Smooth muscle cell (in vitro differentiated cells): Measurements from ENCODE around the gene LDLRAD4. TPM values are rescaled to one million over a fixed set of nuclear protein-coding genes. Genes with fewer than 3 reads are reported as not detected.

ENCODE experiments used
- DNase-seq: peaks from one replicate; lab custom pipeline; 2025; ENCODE audit not compliant: unreplicated experiment; lab: John Stamatoyannopoulos, UW
- H2AFZ ChIP-seq: fragments of 200-600 bp; sonication (generic); 2 replicates; pipeline ENCODE4 v1.6.0; 2016; ENCODE audit warnings: antibody characterized with exemption, low read depth, mild to moderate bottlenecking
- H3F3A ChIP-seq: fragments of 200-600 bp; sonication (generic); 2 replicates; pipeline ENCODE4 v1.6.0; 2017; ENCODE audit warnings: antibody characterized with exemption, low read depth
- H3K27ac ChIP-seq: fragments of 200-600 bp; sonication (generic); 2 replicates; pipeline ENCODE4 v1.5.1; 2016; ENCODE audit warnings: low read depth, mild to moderate bottlenecking
- H3K27me3 ChIP-seq: fragments of 200-600 bp; sonication (generic); 2 replicates; pipeline ENCODE4 v1.6.1; 2016; ENCODE audit warnings: low read depth, mild to moderate bottlenecking
- H3K36me3 ChIP-seq: fragments of 200-600 bp; sonication (generic); 2 replicates; pipeline ENCODE4 v1.5.1; 2016; ENCODE audit warnings: low read depth
- H3K4me1 ChIP-seq: fragments of 200-600 bp; sonication (generic); 2 replicates; pipeline ENCODE4 v1.5.1; 2016; ENCODE audit warnings: low read depth
- H3K4me2 ChIP-seq: fragments of 200-600 bp; sonication (generic); 2 replicates; pipeline ENCODE4 v1.6.0; 2016; ENCODE audit warnings: mild to moderate bottlenecking
- H3K4me3 ChIP-seq: fragments of 200-600 bp; sonication (generic); 2 replicates; pipeline ENCODE4 v1.5.1; 2016; ENCODE audit warnings: mild to moderate bottlenecking
- H3K79me2 ChIP-seq: fragments of 200-600 bp; sonication (generic); 2 replicates; pipeline ENCODE4 v1.6.0; 2016; ENCODE audit warnings: low read depth, mild to moderate bottlenecking
- H3K9ac ChIP-seq: fragments of 200-600 bp; sonication (generic); 2 replicates; pipeline ENCODE4 v1.6.0; 2016; ENCODE audit warnings: low read depth
- H3K9me3 ChIP-seq: fragments of 200-600 bp; sonication (generic); replicated peaks from 2 replicates; pipeline ENCODE4 v1.5.1; 2016; ENCODE audit warnings: low read depth
- H4K20me1 ChIP-seq: fragments of 200-600 bp; sonication (generic); 2 replicates; pipeline ENCODE4 v1.6.0; 2016; ENCODE audit warnings: low read depth
- WGBS: methylation state at CpG from one replicate; pipeline ENCODE4 v1.1.7; 2016; ENCODE audit warnings: low lambda C conversion rate; 5-methylcytosine and 5-hydroxymethylcytosine counted together
- polyA plus RNA-seq: library from polyadenylated mRNA; unstranded; fragments of >200 nt; fragmentation: Nextera tagmentation; extraction: Ambion mirVana; gene quantifications from 2 replicates; pipeline ENCODE4 v1.2.1, GENCODE V29; 2016
- total RNA-seq: library from RNA; depleted of rRNA; stranded (reverse); fragments of >200 nt; gene quantifications from 2 replicates; pipeline ENCODE4 v1.2.3, GENCODE V29; 2014
- TF ChIP-seq, protein P1 (sequence below): fragments of 200-600 bp; sonication (generic); IDR thresholded peaks from 2 replicates; pipeline ENCODE4 v1.5.1; 2017; ENCODE audit warnings: borderline replicate concordance, mild to moderate bottlenecking, antibody characterized with exemption; ENCODE audit not compliant: insufficient read depth, poor library complexity, severe bottlenecking

Gene LDLRAD4
- total and polyA plus RNA-seq, 2 experiments from 2014 or later = 36.2 to 48.3 TPM

DNA sequence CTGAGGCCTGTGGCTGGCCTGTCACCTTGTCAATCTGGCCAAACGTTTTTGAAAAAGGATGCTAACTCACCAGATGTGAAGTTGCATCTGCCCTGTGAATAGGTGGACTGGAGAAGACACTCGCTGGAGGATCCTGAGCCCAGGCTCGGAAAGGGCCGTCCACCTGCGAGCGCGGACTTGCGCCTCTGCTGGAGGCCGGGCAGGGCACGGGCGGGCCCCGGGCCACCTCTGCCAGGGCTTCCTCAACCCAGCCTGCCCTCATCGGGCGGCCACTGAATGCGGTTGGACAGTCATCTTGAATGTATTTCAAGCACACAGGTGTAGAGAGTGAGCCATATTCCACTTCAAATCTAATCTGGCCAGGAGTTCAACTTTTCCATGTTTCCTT, 423.9 kb downstream of the LDLRAD4 start:
- no peaks in the 10 kb centered on the region for H3K27me3 ChIP-seq
- H3K4me1 ChIP-seq = no peaks in the 10 kb centered on the region
- H3K27ac ChIP-seq = no peak overlapping the region
- peaks cover 54% of the 10 kb centered on the region for H4K20me1 ChIP-seq
- H3K36me3 ChIP-seq = no peaks in the 10 kb centered on the region
- TF ChIP-seq, protein P1, sequence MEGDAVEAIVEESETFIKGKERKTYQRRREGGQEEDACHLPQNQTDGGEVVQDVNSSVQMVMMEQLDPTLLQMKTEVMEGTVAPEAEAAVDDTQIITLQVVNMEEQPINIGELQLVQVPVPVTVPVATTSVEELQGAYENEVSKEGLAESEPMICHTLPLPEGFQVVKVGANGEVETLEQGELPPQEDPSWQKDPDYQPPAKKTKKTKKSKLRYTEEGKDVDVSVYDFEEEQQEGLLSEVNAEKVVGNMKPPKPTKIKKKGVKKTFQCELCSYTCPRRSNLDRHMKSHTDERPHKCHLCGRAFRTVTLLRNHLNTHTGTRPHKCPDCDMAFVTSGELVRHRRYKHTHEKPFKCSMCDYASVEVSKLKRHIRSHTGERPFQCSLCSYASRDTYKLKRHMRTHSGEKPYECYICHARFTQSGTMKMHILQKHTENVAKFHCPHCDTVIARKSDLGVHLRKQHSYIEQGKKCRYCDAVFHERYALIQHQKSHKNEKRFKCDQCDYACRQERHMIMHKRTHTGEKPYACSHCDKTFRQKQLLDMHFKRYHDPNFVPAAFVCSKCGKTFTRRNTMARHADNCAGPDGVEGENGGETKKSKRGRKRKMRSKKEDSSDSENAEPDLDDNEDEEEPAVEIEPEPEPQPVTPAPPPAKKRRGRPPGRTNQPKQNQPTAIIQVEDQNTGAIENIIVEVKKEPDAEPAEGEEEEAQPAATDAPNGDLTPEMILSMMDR = no peak
- H3K4me3 ChIP-seq = no peak overlapping the region
- H3K4me2 ChIP-seq = no peak overlapping the region
- H3K9me3 ChIP-seq = no peaks in the 10 kb centered on the region
- H3K9ac ChIP-seq = no peak overlapping the region
- no peaks in the 10 kb centered on the region for H3K79me2 ChIP-seq
- 93% methylated on average over 15 of the region's 15 CpGs for WGBS
- no peak overlapping the region for H2AFZ ChIP-seq
- DNase-seq = no peak
- H3F3A ChIP-seq = no peaks in the 10 kb centered on the region

DNA sequence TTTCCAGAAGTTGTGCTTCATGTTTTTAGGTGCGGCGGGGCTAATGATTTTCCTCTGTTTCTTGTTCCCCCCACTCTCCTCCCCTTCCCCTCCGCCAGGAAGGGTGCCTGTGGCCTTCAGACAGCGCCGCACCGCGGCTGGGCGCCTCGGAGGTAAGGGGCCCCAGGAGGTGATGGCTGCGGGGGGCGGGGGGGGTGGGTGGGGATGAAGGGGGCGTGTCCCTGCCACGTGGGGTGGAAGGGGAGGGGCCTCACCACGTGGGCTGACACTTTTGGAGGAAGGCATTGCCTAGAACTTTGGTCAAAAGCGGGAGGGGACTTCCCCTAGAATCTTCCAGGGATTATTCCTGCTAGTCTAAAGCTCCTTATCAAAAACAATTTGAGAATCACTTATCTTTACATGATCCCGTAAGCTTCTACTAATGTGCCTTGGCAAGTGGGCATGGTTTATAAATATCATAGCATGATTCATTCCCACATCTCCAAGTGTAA, 424.7 kb downstream of the LDLRAD4 start:
- H3K9me3 ChIP-seq = no peaks in the 10 kb centered on the region
- TF ChIP-seq, protein P1 = no peak
- H3K79me2 ChIP-seq = no peaks in the 10 kb centered on the region
- no peaks in the 10 kb centered on the region for H3K27me3 ChIP-seq
- WGBS = 60% methylated on average over 6 of the region's 16 CpGs
- H3K4me1 ChIP-seq = no peaks in the 10 kb centered on the region
- H3K36me3 ChIP-seq = no peaks in the 10 kb centered on the region
- peaks cover 48% of the 10 kb centered on the region for H4K20me1 ChIP-seq
- H3K27ac ChIP-seq = no peak overlapping the region
- DNase-seq = no peak
- H3K4me3 ChIP-seq = no peak overlapping the region
- no peak overlapping the region for H3K9ac ChIP-seq
- no peaks in the 10 kb centered on the region for H3F3A ChIP-seq
- H3K4me2 ChIP-seq = no peak overlapping the region
- H2AFZ ChIP-seq = no peak overlapping the region

DNA sequence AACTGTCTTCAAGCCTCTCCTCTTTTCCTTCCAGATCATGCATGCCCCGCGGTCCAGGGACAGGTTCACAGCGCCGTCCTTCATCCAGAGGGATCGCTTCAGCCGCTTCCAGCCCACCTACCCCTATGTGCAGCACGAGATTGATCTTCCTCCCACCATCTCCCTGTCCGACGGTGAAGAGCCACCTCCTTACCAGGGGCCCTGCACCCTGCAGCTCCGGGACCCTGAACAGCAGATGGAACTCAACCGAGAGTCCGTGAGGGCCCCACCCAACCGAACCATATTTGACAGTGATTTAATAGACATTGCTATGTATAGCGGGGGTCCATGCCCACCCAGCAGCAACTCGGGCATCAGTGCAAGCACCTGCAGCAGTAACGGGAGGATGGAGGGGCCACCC, 426.5 kb downstream of the LDLRAD4 start:
- H3K4me2 ChIP-seq = no peak overlapping the region
- H4K20me1 ChIP-seq = peaks cover 35% of the 10 kb centered on the region
- H3K36me3 ChIP-seq = no peaks in the 10 kb centered on the region
- no peak overlapping the region for H3K9ac ChIP-seq
- DNase-seq = no peak
- H3K27me3 ChIP-seq = no peaks in the 10 kb centered on the region
- no peaks in the 10 kb centered on the region for H3K9me3 ChIP-seq
- TF ChIP-seq, protein P1 = no peak
- no peaks in the 10 kb centered on the region for H3K4me1 ChIP-seq
- H3F3A ChIP-seq = no peaks in the 10 kb centered on the region
- no peak overlapping the region for H3K27ac ChIP-seq
- 97% methylated on average over 16 of the region's 16 CpGs for WGBS
- H2AFZ ChIP-seq = no peak overlapping the region
- no peaks in the 10 kb centered on the region for H3K79me2 ChIP-seq
- no peak overlapping the region for H3K4me3 ChIP-seq

DNA sequence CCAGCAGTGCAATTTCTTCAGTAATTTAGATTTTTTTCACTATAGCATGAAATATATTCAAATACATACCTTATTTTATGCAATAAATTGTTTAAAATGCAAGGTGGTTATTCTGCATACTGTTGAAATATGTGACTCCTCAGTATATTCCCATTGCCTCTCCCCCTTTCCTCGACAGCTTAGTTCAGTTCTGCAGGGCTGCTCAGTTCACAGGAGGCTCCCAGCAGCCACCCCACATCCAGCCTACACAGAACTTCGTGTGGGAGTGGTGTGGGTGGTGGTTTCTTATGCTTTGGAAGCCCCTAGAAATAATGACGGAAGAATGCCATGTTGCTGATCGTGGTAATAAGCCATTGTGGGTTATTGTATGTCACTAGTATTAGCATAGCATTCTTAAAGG, 428.1 kb downstream of the LDLRAD4 start:
- TF ChIP-seq, protein P1 = no peak
- WGBS = 76% methylated on average over 4 of the region's 4 CpGs

More for the DNA sequence above, 428.1 kb downstream of the LDLRAD4 start:
- Histone ChIP-seq H3K36me3 (no peaks in the 10 kb centered on the region), H3K4me1 (no peaks in the 10 kb centered on the region), H3K9me3 (no peaks in the 10 kb centered on the region), H3K79me2 (no peaks in the 10 kb centered on the region), H3K27me3 (no peaks in the 10 kb centered on the region), H3K9ac (no peak overlapping the region), H3K4me2 (no peak overlapping the region), H3K27ac (no peak overlapping the region), H3F3A (no peaks in the 10 kb centered on the region), H3K4me3 (no peak overlapping the region), H2AFZ (no peak overlapping the region), H4K20me1 (peaks cover 20% of the 10 kb centered on the region)
- no peak for DNase-seq
